K562 (cell line): ENCODE measurements around the gene HSD17B1. TPM values are rescaled to one million over a fixed set of nuclear protein-coding genes. Genes with fewer than 3 reads are reported as not detected.

Source experiments
- ATAC-seq: fragments of 200-7000 bp; cut with Tn5 transposase; 3 replicates; pipeline ENCODE4 v1.9.1; 2020; ENCODE audit warnings: moderate library complexity
- BruUV-seq: library from RNA; stranded (reverse); fragments of 400-500 nt; replicated peaks from 2 replicates; lab custom pipeline; 2021; lab: Mats Ljungman, UMichigan
- CTCF ChIA-PET: fragments of 300-600 bp; formaldehyde crosslinking; extraction: SDS; loops from one replicate; lab custom pipeline; 2021; ENCODE audit warnings: low intra/inter-chr PET ratio; lab: Yijun Ruan, JAX
- POLR2A ChIA-PET: fragments of 300-600, 350-650 bp; sonication (Branson Sonifier 250); formaldehyde crosslinking; extraction: SDS; loops from one replicate; lab custom pipeline; 2021; ENCODE audit warnings: antibody characterized with exemption, inconsistent platforms; lab: Yijun Ruan, JAX
- DNase-seq, 4 experiments: peaks; one replicate each; pipeline versions ENCODE4 v3.0.0 to v3.0.0-alpha.2; 2011 to 2018; ENCODE audit warnings: low spot score in 3 of 4, mixed read lengths in 3 of 4; ENCODE audit errors: extremely low read depth in 1 of 4
- FAIRE-seq: peaks from 2 replicates; lab custom pipeline; 2011; peaks lifted over from hg19 to GRCh38; lab: Jason Lieb, UNC
- H2AFZ ChIP-seq: 2 replicates; pipeline ENCODE4 v1.6.0; 2011; ENCODE audit warnings: low read depth, low read length, control low read depth, inconsistent platforms
- H3K27ac ChIP-seq: fragments of 200-600 bp; 3 replicates; pipeline ENCODE4 v1.8.0; 2011; ENCODE audit warnings: low read depth, mild to moderate bottlenecking, control low read depth, inconsistent platforms, low read length, moderate library complexity, mixed read lengths; ENCODE audit errors: extremely low read depth
- H3K27me3 ChIP-seq, 2 experiments: fragments of 300-600 bp in 1 of 2; 2 replicates in 1 of 2; 3 replicates in 1 of 2; pipeline versions ENCODE4 v1.6.0 to v1.8.0; 2011; ENCODE audit warnings: inconsistent platforms in 2 of 2, low read length in 2 of 2, mild to moderate bottlenecking in 1 of 2, mixed read lengths in 1 of 2, moderate library complexity in 1 of 2; ENCODE audit not compliant: control insufficient read depth in 2 of 2, insufficient read depth in 2 of 2
- H3K36me3 ChIP-seq: fragments of 300-600 bp; 3 replicates; pipeline ENCODE4 v1.8.0; 2011; ENCODE audit warnings: mild to moderate bottlenecking, low read length, inconsistent platforms; ENCODE audit not compliant: control insufficient read depth, insufficient read depth
- H3K4me1 ChIP-seq, 2 experiments: fragments of 200-600 bp in 1 of 2; replicated peaks in 1 of 2; 2 replicates in 1 of 2; 3 replicates in 1 of 2; pipeline versions ENCODE4 v1.5.1 to v1.8.0; 2011; ENCODE audit warnings: inconsistent platforms in 2 of 2, low read length in 2 of 2, mild to moderate bottlenecking in 1 of 2, mixed read lengths in 1 of 2, moderate library complexity in 1 of 2; ENCODE audit not compliant: control insufficient read depth in 2 of 2, insufficient read depth in 2 of 2
- H3K4me2 ChIP-seq: 2 replicates; pipeline ENCODE4 v1.6.1; 2011; ENCODE audit warnings: low read length, control low read depth, inconsistent platforms, mixed read lengths; ENCODE audit not compliant: insufficient read depth
- H3K4me3 ChIP-seq: fragments of 200-600 bp; sonication (generic), shearing (Covaris generic); 2 replicates; pipeline ENCODE4 v1.5.1; 2016; ENCODE audit warnings: control low read depth, inconsistent platforms
- H3K79me2 ChIP-seq: fragments of 200-600 bp; 3 replicates; pipeline ENCODE4 v1.8.0; 2011; ENCODE audit warnings: low read length, inconsistent platforms; ENCODE audit not compliant: control insufficient read depth, insufficient read depth
- H3K9ac ChIP-seq, 2 experiments: 2 replicates each; pipeline versions ENCODE4 v1.6.0 to v1.6.1; 2011; ENCODE audit warnings: low read depth in 2 of 2, low read length in 2 of 2, control low read depth in 1 of 2, inconsistent platforms in 1 of 2, mild to moderate bottlenecking in 1 of 2, mixed read lengths in 1 of 2; ENCODE audit not compliant: insufficient read depth in 1 of 2
- H3K9me1 ChIP-seq: one replicate; pipeline ENCODE4 v1.6.0; 2011; ENCODE audit warnings: inconsistent platforms, mild to moderate bottlenecking, low read length, moderate library complexity; ENCODE audit not compliant: control insufficient read depth, insufficient read depth
- H3K9me3 ChIP-seq: replicated peaks from 2 replicates; pipeline ENCODE4 v1.5.1; 2011; ENCODE audit warnings: low read depth, low read length, inconsistent platforms; ENCODE audit not compliant: control insufficient read depth, insufficient read depth
- H4K20me1 ChIP-seq: replicated peaks from 2 replicates; pipeline ENCODE4 v1.6.1; 2011; ENCODE audit warnings: low read length, inconsistent platforms, mixed read lengths; ENCODE audit not compliant: control insufficient read depth, insufficient read depth
- POLR2A ChIP-seq: fragments of 450-650 bp; conservative IDR thresholded peaks from 2 replicates; pipeline ENCODE4 v1.6.1; 2016
- RBM17 ChIP-seq: fragments of 200-400 bp; formaldehyde crosslinking; IDR thresholded peaks from 2 replicates; pipeline ENCODE4 v1.6.1; 2017; ENCODE audit warnings: low read depth, mild to moderate bottlenecking, low read length, borderline replicate concordance
- ZNF143 ChIP-seq: sonication (generic); formaldehyde crosslinking; IDR thresholded peaks from 2 replicates; pipeline ENCODE4 v1.9.0; 2022; ENCODE audit warnings: mild to moderate bottlenecking, missing genetic modification reagents
- ZNF780A ChIP-seq: fragments of 250-450 bp; sonication (Bioruptor Pico); IDR thresholded peaks from 2 replicates; pipeline ENCODE4 v1.5.0; 2021; ENCODE audit warnings: mild to moderate bottlenecking
- WGBS: fragments of 100-300 bp; shearing (Covaris generic); methylation state at CpG from one replicate; pipeline ENCODE4 v1.1.6; 2016; ENCODE audit warnings: low coverage, mixed read lengths; ENCODE audit not compliant: insufficient coverage; ENCODE audit errors: missing lambda C conversion rate; 5-methylcytosine and 5-hydroxymethylcytosine counted together
- in situ Hi-C: fragments of 300-500 bp; cut with MboI; formaldehyde crosslinking; loops from 4 replicates; pipeline ENCODE4 v1.15.0; 2018; ENCODE audit warnings: inconsistent platforms, mixed read lengths
- intact Hi-C: fragments of 100-400 bp; cut with micrococcal nuclease; formaldehyde crosslinking; loops from 2 replicates; pipeline ENCODE4 v1.14.2; 2022
- polyA plus RNA-seq, 8 experiments: library from polyadenylated mRNA; depleted of rRNA in 4 of 8; stranded (reverse) in 5 of 8; unstranded in 3 of 8; fragments of >200 nt; fragmentation: Nextera tagmentation in 2 of 8; fragmentation: Illumina TruSeq in 1 of 8; extraction: Ambion mirVana in 2 of 8; extraction: Trizol in 1 of 8; gene quantifications; 2 replicates each; pipeline versions ENCODE4 v1.2.1 to v1.2.3, GENCODE V29; 2011 to 2014; ENCODE audit warnings: inconsistent platforms in 1 of 8, missing spikeins in 1 of 8
- total RNA-seq, 7 experiments: library from RNA; depleted of rRNA in 6 of 7; stranded (reverse); fragments of >200 nt in 6 of 7; fragmentation: Illumina TruSeq in 2 of 7; extraction: Trizol in 2 of 7; gene quantifications; 2 replicates each; pipeline versions ENCODE4 v1.2.1 to v1.2.3, GENCODE V29; 2011 to 2021; ENCODE audit warnings: low replicate concordance in 1 of 7
- TF ChIP-seq, protein P1 (sequence below), 2 experiments: fragments of 450-650 bp; IDR thresholded peaks; 2 replicates each; pipeline ENCODE4 v1.6.1; 2016; ENCODE audit warnings: mild to moderate bottlenecking in 2 of 2, borderline replicate concordance in 1 of 2, low read depth in 1 of 2, moderate library complexity in 1 of 2
- TF ChIP-seq, protein P2 (sequence below): fragments of 450-650 bp; IDR thresholded peaks from 2 replicates; pipeline ENCODE4 v1.6.1; 2014; ENCODE audit warnings: low read depth, mild to moderate bottlenecking, moderate library complexity, borderline replicate concordance

HSD17B1 gene
- total and polyA plus RNA-seq, 9 of the 15 experiments (the other 6 are each of a cell fraction or from before 2014, with no cell fraction given): 0.55 to 21.1 (median 3.6) TPM

DNA sequence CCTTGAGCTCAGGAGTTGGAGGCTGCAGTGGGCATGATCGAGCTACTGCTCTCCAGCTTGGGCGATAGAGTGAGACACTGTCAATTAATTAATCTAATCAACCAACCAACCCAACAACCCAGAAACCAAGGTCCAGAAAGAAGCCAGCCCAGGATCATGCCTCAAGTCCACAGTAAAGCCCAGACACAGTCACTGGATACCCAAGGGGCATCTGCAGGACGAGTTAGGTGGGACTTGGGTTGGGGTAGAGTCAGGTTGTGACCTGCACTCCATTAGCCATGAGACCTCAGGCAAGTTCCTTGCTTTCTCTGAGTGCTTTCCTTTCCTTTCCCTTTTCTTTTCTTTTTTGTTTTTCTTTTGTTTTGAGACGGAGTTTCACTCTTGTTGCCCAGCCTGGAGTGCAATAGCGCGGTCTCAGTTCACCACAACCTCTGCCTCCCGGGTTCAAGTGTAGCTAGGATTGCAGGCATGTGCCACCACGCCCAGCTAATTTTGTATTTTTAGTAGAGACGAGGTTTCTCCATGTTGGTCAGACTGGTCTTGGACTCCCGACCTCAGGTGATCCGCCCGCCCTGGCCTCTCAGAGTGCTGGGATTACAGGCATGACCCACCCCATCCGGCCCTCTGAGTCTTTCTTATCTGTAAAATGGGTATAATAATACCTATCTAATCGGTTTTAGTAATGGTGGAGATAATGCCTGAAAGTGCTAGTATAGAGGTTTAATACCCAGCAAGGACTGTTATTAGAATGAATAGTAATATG, 3.5 kb upstream of the HSD17B1 start:
- FAIRE-seq (peak; percentile 19), ATAC-seq (no peak), DNase-seq (no peak)
- no peak overlapping the region for H3K4me2 ChIP-seq
- H2AFZ ChIP-seq: no peak overlapping the region
- 74% methylated on average over 14 of the region's 14 CpGs for WGBS
- peaks cover 14% of the 10 kb centered on the region for H3K79me2 ChIP-seq
- H3K9ac ChIP-seq: no peak overlapping the region
- ChIA-PET CTCF (no interaction called here), POLR2A (interaction anchor here (0.5 kb wide), 1 partner anchor 77 kb away, joined by 3 read pairs; no protein-coding TSS in a partner anchor)
- peaks cover 13 to 39% of the 10 kb centered on the region in 2 experiments; a peak in 4 of 5 replicates for H3K4me1 ChIP-seq
- H4K20me1 ChIP-seq: no peaks in the 10 kb centered on the region
- H3K36me3 ChIP-seq: peaks cover 5% of the 10 kb centered on the region; the same call in 1 of the 3 replicates
- no peak overlapping the region for H3K4me3 ChIP-seq
- TF ChIP-seq, protein P1, sequence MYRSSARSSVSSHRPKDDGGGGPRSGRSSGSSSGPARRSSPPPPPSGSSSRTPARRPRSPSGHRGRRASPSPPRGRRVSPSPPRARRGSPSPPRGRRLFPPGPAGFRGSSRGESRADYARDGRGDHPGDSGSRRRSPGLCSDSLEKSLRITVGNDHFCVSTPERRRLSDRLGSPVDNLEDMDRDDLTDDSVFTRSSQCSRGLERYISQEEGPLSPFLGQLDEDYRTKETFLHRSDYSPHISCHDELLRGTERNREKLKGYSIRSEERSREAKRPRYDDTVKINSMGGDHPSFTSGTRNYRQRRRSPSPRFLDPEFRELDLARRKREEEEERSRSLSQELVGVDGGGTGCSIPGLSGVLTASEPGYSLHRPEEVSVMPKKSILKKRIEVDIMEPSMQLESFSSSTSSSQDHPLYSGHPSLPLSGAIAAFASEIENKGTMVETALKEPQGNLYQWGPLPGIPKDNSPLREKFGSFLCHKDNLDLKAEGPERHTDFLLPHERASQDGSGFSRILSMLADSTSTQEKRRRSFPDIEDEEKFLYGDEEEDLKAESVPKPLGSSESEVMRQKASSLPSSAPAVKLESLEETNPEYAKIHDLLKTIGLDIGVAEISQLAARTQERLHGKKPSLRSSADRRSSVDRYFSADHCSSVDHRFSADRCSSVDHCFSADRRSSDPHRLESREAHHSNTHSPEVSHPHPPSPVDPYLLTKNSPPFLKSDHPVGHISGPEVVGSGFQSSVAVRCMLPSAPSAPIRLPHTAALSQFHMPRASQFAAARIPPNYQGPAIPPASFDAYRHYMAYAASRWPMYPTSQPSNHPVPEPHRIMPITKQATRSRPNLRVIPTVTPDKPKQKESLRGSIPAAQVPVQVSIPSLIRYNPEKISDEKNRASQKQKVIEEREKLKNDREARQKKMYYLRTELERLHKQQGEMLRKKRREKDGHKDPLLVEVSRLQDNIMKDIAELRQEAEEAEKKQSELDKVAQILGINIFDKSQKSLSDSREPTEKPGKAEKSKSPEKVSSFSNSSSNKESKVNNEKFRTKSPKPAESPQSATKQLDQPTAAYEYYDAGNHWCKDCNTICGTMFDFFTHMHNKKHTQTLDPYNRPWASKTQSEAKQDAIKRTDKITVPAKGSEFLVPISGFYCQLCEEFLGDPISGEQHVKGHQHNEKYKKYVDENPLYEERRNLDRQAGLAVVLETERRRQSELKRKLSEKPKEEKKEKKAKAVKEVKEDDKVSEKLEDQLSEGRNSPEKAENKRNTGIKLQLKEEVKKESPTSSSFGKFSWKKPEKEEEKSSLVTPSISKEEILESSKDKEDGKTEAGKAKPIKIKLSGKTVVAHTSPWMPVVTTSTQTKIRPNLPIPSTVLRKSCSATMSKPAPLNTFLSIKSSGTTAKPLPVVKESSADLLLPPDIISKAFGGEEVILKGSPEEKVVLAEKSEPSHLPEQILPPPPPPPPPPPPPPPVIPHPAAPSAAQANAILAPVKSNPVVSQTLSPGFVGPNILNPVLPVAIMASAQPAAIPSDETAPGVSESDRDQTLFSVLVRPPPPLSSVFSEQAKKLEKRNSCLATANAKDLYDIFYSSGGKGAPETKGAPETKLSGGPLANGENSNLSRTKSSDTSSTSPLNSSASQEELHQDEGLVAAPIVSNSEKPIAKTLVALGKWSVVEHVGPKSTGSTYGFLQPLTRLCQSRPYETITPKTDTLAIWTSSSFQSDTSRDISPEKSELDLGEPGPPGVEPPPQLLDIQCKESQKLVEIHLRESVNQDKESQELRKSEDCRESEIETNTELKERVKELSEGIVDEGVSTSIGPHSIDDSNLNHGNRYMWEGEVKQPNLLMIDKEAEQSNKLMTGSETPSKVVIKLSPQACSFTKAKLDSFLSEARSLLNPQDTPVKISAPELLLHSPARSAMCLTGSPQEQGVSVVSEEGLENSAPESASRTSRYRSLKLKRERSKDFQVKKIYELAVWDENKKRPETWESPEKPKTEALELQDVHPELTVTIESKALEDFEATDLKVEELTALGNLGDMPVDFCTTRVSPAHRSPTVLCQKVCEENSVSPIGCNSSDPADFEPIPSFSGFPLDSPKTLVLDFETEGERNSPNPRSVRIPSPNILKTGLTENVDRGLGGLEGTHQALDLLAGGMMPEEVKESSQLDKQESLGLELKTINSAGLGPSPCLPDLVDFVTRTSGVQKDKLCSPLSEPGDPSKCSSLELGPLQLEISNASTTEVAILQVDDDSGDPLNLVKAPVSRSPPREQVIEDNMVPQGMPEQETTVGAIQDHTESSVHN (IDR thresholded peaks at IDR 0.05; ENCODE audit: borderline replicate concordance in 1 of 2, low read depth in 1 of 2): no peak
- TF ChIP-seq ZNF780A (CRISPR knock-in tag) (no peak), ZNF143 (CRISPR knock-in tag) (no peak), RBM17 (no peak), POLR2A (0 out of 2 replicates have a peak, but pooled peaks have one; percentile 37)
- TF ChIP-seq, protein P2, sequence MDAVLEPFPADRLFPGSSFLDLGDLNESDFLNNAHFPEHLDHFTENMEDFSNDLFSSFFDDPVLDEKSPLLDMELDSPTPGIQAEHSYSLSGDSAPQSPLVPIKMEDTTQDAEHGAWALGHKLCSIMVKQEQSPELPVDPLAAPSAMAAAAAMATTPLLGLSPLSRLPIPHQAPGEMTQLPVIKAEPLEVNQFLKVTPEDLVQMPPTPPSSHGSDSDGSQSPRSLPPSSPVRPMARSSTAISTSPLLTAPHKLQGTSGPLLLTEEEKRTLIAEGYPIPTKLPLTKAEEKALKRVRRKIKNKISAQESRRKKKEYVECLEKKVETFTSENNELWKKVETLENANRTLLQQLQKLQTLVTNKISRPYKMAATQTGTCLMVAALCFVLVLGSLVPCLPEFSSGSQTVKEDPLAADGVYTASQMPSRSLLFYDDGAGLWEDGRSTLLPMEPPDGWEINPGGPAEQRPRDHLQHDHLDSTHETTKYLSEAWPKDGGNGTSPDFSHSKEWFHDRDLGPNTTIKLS: no peak
- no peaks in the 10 kb centered on the region for H3K9me3 ChIP-seq
- in situ Hi-C loops (no loop called here), intact Hi-C loops (no loop called here)
- H3K27me3 ChIP-seq: no peaks in the 10 kb centered on the region
- no TSS peak for BruUV-seq
- H3K9me1 ChIP-seq: no peaks in the 10 kb centered on the region
- no peak overlapping the region; the same call in 2 of the 3 replicates for H3K27ac ChIP-seq
